GM12801 (cell line): ENCODE measurements around the gene ITPRID2.

Experiments
- TF ChIP-seq, protein P1 (sequence below): IDR thresholded peaks from one replicate; pipeline ENCODE4 v1.5.1; 2011; ENCODE audit warnings: control low read depth; ENCODE audit not compliant: insufficient read length; ENCODE audit errors: extremely low read depth

The ITPRID2 gene

DNA sequence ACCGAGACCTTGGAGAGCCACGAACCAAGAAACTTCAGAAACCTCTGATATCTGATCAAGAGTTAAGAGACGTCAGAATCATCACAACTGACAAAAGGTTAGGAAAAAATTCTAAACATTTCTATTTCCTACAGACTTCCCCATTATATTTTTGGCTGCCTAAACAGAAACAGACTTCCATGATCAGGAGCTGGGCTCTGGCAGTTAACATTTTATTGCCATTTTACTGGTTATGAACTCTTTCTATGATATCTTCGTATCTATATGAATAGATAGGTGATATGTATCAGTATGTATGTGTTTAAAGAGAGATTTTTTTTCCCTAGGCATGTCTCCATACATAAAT lies 63.0 kb downstream of the ITPRID2 start:
- TF ChIP-seq, protein P1, sequence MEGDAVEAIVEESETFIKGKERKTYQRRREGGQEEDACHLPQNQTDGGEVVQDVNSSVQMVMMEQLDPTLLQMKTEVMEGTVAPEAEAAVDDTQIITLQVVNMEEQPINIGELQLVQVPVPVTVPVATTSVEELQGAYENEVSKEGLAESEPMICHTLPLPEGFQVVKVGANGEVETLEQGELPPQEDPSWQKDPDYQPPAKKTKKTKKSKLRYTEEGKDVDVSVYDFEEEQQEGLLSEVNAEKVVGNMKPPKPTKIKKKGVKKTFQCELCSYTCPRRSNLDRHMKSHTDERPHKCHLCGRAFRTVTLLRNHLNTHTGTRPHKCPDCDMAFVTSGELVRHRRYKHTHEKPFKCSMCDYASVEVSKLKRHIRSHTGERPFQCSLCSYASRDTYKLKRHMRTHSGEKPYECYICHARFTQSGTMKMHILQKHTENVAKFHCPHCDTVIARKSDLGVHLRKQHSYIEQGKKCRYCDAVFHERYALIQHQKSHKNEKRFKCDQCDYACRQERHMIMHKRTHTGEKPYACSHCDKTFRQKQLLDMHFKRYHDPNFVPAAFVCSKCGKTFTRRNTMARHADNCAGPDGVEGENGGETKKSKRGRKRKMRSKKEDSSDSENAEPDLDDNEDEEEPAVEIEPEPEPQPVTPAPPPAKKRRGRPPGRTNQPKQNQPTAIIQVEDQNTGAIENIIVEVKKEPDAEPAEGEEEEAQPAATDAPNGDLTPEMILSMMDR, result no peak

DNA sequence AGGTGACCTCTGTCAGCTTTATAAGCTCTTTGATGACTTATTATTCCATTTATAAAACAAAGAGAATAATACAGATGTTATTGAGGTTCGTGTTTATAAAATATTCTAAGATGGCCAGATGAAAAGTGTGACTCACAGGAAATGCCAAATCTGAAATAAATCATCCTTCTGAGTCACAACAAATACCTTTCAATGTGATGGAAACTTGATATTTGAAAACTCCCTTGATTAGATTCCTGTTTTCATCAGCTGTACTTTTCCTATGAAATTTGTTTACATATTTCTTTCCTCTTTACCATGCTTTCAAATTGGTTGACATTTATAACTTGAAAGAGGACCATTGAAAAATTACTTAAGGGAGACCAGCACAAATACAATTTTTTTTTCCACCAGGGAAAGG lies 63.5 kb downstream of the ITPRID2 start:
- TF ChIP-seq, protein P1, result no peak

DNA sequence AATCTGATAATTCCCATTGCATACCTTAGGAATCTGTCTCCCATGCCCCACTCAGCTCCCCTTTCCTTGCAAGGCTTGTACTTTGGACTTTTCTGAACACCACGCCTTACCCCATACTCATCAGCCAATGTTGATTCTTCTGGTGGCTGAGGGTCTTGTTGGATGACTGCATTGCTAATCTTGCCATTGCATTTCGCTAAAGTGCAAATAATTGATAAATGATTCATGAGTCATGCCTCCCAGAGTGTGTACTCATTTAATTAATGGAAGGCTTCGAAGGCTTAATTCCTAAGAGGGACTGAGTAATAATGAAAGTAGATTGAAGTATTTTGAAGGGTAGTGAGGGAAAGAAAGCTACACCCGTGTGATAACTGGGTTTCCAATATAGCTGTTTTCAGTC lies 66.1 kb downstream of the ITPRID2 start:
- TF ChIP-seq, protein P1, result no peak

DNA sequence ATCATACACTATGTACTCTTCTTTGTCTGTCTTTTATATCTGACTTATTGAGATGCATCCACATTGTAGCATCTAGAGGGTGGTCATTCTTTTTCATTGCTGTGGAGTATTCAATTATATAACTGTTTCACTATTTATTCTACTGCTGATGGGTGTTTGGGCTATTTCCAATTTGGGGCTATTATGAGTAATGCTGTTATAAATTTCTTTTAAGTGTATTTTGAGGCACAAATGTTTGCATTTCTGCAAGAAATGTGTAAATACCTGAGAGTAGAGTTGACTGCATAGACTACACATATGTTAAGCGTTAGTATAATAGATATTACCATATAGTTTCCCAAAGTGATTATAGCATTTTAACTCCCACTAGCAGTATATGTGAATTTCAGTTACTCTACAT lies 67.2 kb downstream of the ITPRID2 start:
- TF ChIP-seq, protein P1, result no peak

DNA sequence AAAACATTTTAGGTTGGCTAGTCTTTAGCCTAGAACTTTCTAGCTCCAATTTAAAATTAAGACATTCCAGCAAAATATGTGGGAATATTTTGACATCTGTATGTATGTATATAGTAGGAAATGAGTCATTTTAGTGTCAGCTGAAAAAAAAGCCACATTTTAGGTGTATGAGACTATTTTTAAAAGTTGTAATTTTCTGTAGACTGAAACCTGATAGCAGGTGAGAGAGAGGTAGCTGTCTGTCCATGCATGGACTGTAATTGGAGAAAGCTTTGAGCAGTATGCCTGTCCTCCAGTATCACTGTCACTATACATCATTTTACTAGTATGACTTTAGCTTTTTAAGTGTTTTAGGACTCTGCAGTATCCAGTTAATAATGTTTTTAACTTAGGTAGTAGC lies 68.0 kb downstream of the ITPRID2 start:
- TF ChIP-seq, protein P1, result no peak

DNA sequence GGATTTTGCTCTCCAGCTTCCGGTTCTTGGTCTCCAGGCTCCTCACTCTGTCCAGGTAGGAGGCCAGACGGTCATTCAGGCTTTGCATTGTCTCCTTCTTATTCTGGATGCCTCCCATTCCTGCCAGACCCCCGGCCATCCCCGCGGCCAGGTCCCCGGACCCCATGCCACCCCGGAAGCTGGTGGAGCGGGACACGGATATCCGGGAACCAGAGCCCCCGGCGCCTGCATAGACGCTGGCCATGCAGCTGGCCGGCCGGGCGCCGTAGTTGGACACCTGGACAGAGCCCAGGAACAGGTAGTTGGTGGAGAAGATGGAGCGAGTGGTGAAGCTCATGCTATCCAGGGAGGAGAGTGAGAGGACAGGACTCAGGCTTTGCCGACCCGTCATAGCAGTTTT lies 70.6 kb downstream of the ITPRID2 start:
- TF ChIP-seq, protein P1, result no peak

DNA sequence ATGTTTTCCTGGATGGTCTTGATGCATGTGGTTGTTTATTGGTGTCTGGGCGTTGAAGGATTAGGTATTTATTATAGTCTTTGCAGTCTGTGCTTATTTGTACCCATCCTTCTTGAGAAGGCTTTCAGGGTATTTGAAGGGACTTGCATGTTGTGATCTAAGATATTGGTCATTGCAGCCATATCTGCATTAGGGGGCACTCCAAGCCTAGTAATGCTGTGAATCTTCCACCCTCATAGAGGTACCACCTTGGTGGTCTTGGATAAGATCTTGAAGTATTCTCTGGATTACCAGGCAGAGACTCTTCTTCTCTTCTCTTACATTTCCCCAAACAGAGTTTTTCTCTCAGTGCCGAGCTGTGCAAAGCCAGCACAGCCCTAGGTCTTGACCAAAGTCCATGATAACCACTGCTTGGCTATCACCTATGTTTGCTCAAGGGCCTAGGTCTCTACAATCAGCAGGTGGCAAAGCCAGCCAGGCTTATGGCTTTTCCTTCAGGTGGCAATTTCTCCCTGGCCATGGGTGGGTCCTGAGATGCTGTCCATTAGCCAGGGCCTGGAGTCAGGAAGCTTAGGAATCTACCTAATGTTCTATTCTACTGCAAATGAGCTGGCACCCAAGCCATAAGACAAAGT lies 78.7 kb downstream of the ITPRID2 start:
- TF ChIP-seq, protein P1, result no peak
